ENCODE results near the gene ROCK1.

ROCK1 gene

GRCh38 chr18:21109936-21110712 is 1.5 kb downstream of the ROCK1 start:
- Histone ChIP-seq H3K9me3 (ENCODE audit: severe bottlenecking) (no peaks in the 10 kb centered on the region), H3K27ac (ENCODE audit: poor library complexity, severe bottlenecking) (peak overlapping the region; percentile 81), H3K27me3 (ENCODE audit: insufficient read depth, poor library complexity, severe bottlenecking) (no peaks in the 10 kb centered on the region), H3K36me3 (ENCODE audit: low read depth) (peaks cover 8% of the 10 kb centered on the region), H3K4me3 (ENCODE audit: severe bottlenecking) (peak overlapping the region; percentile 92), H3K4me1 (ENCODE audit: insufficient read depth, poor library complexity, severe bottlenecking) (peaks cover 9% of the 10 kb centered on the region)
- no peak for ATAC-seq (ENCODE audit: low read depth)
- no peak for DNase-seq (ENCODE audit: low spot score)
- TF ChIP-seq CTCF (IDR thresholded peaks at IDR 0.05; ENCODE audit: poor library complexity, severe bottlenecking) = no peak

GRCh38 chr18:21105936-21106335 is 5.7 kb downstream of the ROCK1 start:
- DNase-seq (ENCODE audit: low spot score) (no peak), ATAC-seq (ENCODE audit: low read depth) (no peak)
- no peak overlapping the region for H3K4me3 ChIP-seq (ENCODE audit: severe bottlenecking)
- H3K27me3 ChIP-seq (ENCODE audit: insufficient read depth, poor library complexity, severe bottlenecking) = no peaks in the 10 kb centered on the region
- no peaks in the 10 kb centered on the region for H3K9me3 ChIP-seq (ENCODE audit: severe bottlenecking)
- peaks cover 9% of the 10 kb centered on the region for H3K4me1 ChIP-seq (ENCODE audit: insufficient read depth, poor library complexity, severe bottlenecking)
- no peak for TF ChIP-seq CTCF (IDR thresholded peaks at IDR 0.05; ENCODE audit: poor library complexity, severe bottlenecking)
- H3K27ac ChIP-seq (ENCODE audit: poor library complexity, severe bottlenecking) = no peak overlapping the region
- H3K36me3 ChIP-seq (ENCODE audit: low read depth) = peaks cover 8% of the 10 kb centered on the region

- no peak for TF ChIP-seq CTCF (IDR thresholded peaks at IDR 0.05; ENCODE audit: poor library complexity, severe bottlenecking)
- Histone ChIP-seq H3K4me3 (ENCODE audit: severe bottlenecking) (no peak overlapping the region), H3K4me1 (ENCODE audit: insufficient read depth, poor library complexity, severe bottlenecking) (no peaks in the 10 kb centered on the region), H3K27me3 (ENCODE audit: insufficient read depth, poor library complexity, severe bottlenecking) (no peaks in the 10 kb centered on the region), H3K9me3 (ENCODE audit: severe bottlenecking) (no peaks in the 10 kb centered on the region), H3K36me3 (ENCODE audit: low read depth) (no peaks in the 10 kb centered on the region), H3K27ac (ENCODE audit: poor library complexity, severe bottlenecking) (no peak overlapping the region)
- no peak for ATAC-seq (ENCODE audit: low read depth)
- DNase-seq (ENCODE audit: low spot score) = no peak
Observed at GRCh38 chr18:21101172-21101571, 10.4 kb downstream of the ROCK1 start.

GRCh38 chr18:21100678-21101077 is 10.9 kb downstream of the ROCK1 start:
- H3K27me3 ChIP-seq (ENCODE audit: insufficient read depth, poor library complexity, severe bottlenecking) = no peaks in the 10 kb centered on the region
- DNase-seq (ENCODE audit: low spot score) = no peak
- no peak overlapping the region for H3K27ac ChIP-seq (ENCODE audit: poor library complexity, severe bottlenecking)
- ATAC-seq (ENCODE audit: low read depth) = no peak
- no peak overlapping the region for H3K4me3 ChIP-seq (ENCODE audit: severe bottlenecking)
- no peaks in the 10 kb centered on the region for H3K36me3 ChIP-seq (ENCODE audit: low read depth)
- no peaks in the 10 kb centered on the region for H3K9me3 ChIP-seq (ENCODE audit: severe bottlenecking)
- TF ChIP-seq CTCF (IDR thresholded peaks at IDR 0.05; ENCODE audit: poor library complexity, severe bottlenecking) = no peak
- no peaks in the 10 kb centered on the region for H3K4me1 ChIP-seq (ENCODE audit: insufficient read depth, poor library complexity, severe bottlenecking)

- no peak overlapping the region for H3K4me3 ChIP-seq (ENCODE audit: severe bottlenecking)
- H3K36me3 ChIP-seq (ENCODE audit: low read depth) = no peaks in the 10 kb centered on the region
- no peak for TF ChIP-seq CTCF (IDR thresholded peaks at IDR 0.05; ENCODE audit: poor library complexity, severe bottlenecking)
- H3K4me1 ChIP-seq (ENCODE audit: insufficient read depth, poor library complexity, severe bottlenecking) = no peaks in the 10 kb centered on the region
- H3K9me3 ChIP-seq (ENCODE audit: severe bottlenecking) = no peaks in the 10 kb centered on the region
- H3K27ac ChIP-seq (ENCODE audit: poor library complexity, severe bottlenecking) = no peak overlapping the region
- ATAC-seq (ENCODE audit: low read depth) (no peak), DNase-seq (ENCODE audit: low spot score) (no peak)
- H3K27me3 ChIP-seq (ENCODE audit: insufficient read depth, poor library complexity, severe bottlenecking) = no peaks in the 10 kb centered on the region
Observed at GRCh38 chr18:21100146-21100545, 11.5 kb downstream of the ROCK1 start.

All from RWPE2 (cell line).